HepG2 (cell line): ENCODE results near the gene KLC4.

ENCODE experiments used
- CREM ChIP-seq, 2 experiments: sonication (generic) in 1 of 2; formaldehyde crosslinking in 1 of 2; IDR thresholded peaks; 2 replicates each; pipeline versions ENCODE4 v1.4.0 to v1.6.1; 2016 to 2020; ENCODE audit warnings: antibody characterized with exemption in 1 of 2, mild to moderate bottlenecking in 1 of 2, missing genetic modification reagents in 1 of 2
- CTCF ChIP-seq: sonication (generic); formaldehyde crosslinking; IDR thresholded peaks from 2 replicates; pipeline ENCODE4 v1.5.0; 2020; ENCODE audit warnings: mild to moderate bottlenecking, missing genetic modification reagents, moderate library complexity
- GMEB1 ChIP-seq: sonication (generic); formaldehyde crosslinking; IDR thresholded peaks from 2 replicates; pipeline ENCODE4 v1.5.1; 2020; ENCODE audit warnings: missing genetic modification reagents, mild to moderate bottlenecking, borderline replicate concordance
- TEF ChIP-seq: sonication (generic); formaldehyde crosslinking; IDR thresholded peaks from 2 replicates; pipeline ENCODE4 v1.5.0; 2020; ENCODE audit warnings: missing genetic modification reagents

- TF ChIP-seq CTCF (CRISPR knock-in tag) (no peak), TEF (no peak), GMEB1 (CRISPR knock-in tag) (no peak), CREM (IDR thresholded peaks at IDR 0.05) (no peak), CREM (CRISPR knock-in tag; IDR thresholded peaks at IDR 0.05) (no peak)
These were observed 38.6 kb upstream of the KLC4 start for GRCh38 chr6:43020847-43021246.
